GM12891 (cell line): ENCODE measurements around the gene CLIC3.

Experiments
- POLR2AphosphoS5 ChIP-seq: IDR thresholded peaks from 2 replicates; pipeline ENCODE4 v1.6.1; 2011; ENCODE audit warnings: low read depth, low read length, control low read depth
- TAF1 ChIP-seq: IDR thresholded peaks from 2 replicates; pipeline ENCODE4 v1.6.1; 2011; ENCODE audit warnings: low read depth, low read length, control low read depth

- TF ChIP-seq TAF1 (no peak), POLR2AphosphoS5 (no peak)
These were observed 49.1 kb downstream of the CLIC3 start for GRCh38 chr9:136947028-136947891.
